ENCODE data around the gene ZNF655. TPM values are rescaled to one million over a fixed set of nuclear protein-coding genes. Genes with fewer than 3 reads are reported as not detected.

ZNF655 gene
- total and polyA plus RNA-seq, 2 of the 4 experiments (the other 2 are of a cell fraction), result 49.6 to 54.7 TPM

DNA sequence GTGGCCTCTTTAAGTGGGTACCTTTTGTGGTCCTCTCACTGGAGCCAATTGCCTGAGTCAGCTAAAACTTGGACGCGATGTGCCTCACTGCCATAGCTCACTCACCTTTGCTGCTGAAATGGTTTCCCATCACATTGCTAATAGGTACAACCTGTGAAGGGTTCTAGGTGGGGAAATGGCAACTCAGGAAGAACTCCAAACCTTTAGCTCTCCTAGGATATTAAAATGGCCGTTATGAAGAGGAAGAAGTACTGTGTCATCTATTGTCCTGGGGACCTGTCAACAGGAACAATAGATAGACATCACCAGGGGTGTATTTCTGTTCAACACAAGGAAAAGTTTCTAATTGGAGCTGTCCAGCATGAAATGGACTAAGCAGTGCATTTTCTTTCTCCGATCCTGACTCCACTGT, 1.2 kb upstream of the ZNF655 start:
- Histone ChIP-seq H3K27ac (ENCODE audit: insufficient read depth, low read length) (no peak overlapping the region), H3K9ac (ENCODE audit: low read depth, low read length) (peak overlapping the region; percentile 97; the same call in 1 of the 2 replicates), H3K4me2 (ENCODE audit: low read depth, low read length) (peak overlapping the region; percentile 85), H3K4me1 (ENCODE audit: control insufficient read depth, insufficient read depth, low read length) (peaks cover 8% of the 10 kb centered on the region), H3K23ac (ENCODE audit: low read depth, low read length) (peak overlapping the region; percentile 25; the same call in 1 of the 2 replicates), H3K14ac (replicated peaks; ENCODE audit: low read depth, low read length) (no peak overlapping the region), H2BK120ac (ENCODE audit: low read depth, low read length) (no peak overlapping the region), H3K18ac (ENCODE audit: low read depth, low read length) (no peak overlapping the region), H4K5ac (ENCODE audit: low read depth, low read length) (no peak overlapping the region), H2BK15ac (ENCODE audit: low read depth, low read length) (no peak overlapping the region), H2BK5ac (ENCODE audit: low read depth, low read length, poor library complexity, severe bottlenecking) (no peak overlapping the region), H2AK5ac (ENCODE audit: low read depth, low read length) (peak overlapping the region; percentile 77; the same call in 1 of the 2 replicates), H3K9me1 (ENCODE audit: insufficient read depth, low read length) (peaks cover 28% of the 10 kb centered on the region), H2AFZ (replicated peaks; ENCODE audit: low read length, poor library complexity) (no peak overlapping the region), H3K36me3 (ENCODE audit: control insufficient read depth, insufficient read depth, low read length) (peaks cover 23% of the 10 kb centered on the region), H3K9me3 (ENCODE audit: control insufficient read depth, insufficient read depth, low read length) (no peaks in the 10 kb centered on the region), H3K4ac (ENCODE audit: low read depth, low read length) (0 out of 2 replicates have a peak overlapping the region, but pooled peaks have one; percentile 47), H4K91ac (ENCODE audit: insufficient read depth, low read depth, low read length) (no peak overlapping the region), H3K56ac (ENCODE audit: extremely low read depth, insufficient read depth, low read length) (peak overlapping the region; percentile 98; the same call in 1 of the 2 replicates), H2BK20ac (ENCODE audit: low read depth, low read length) (no peak overlapping the region), H3K79me1 (ENCODE audit: low read depth in 1 of 2, low read length in 2 of 2) (peaks cover 36 to 74% of the 10 kb centered on the region in 2 experiments), H3K4me3 (ENCODE audit: insufficient read depth, low read depth, low read length) (peak overlapping the region; percentile 83; the same call in 1 of the 2 replicates), H4K20me1 (ENCODE audit: insufficient read depth, low read length) (no peaks in the 10 kb centered on the region), H3K27me3 (ENCODE audit: control insufficient read depth, insufficient read depth, low read length) (no peaks in the 10 kb centered on the region), H2AK9ac (replicated peaks; ENCODE audit: low read depth, low read length, poor library complexity) (no peak overlapping the region), H4K8ac (ENCODE audit: low read depth in 2 of 2, low read length in 2 of 2) (peak overlapping the region in 1 of 2 experiments; percentile 13; a peak in 3 of 4 replicates)
- WGBS, 2 experiments (ENCODE audit: extremely low coverage in 2 of 2, insufficient read length in 1 of 2), result 60% methylated on average over 1 of the region's 4 CpGs; no CpG with 5 or more reads in 1 of the 2 experiments
- dilution Hi-C loops (cut with HindIII; ENCODE audit: low sequenced_read_pairs, unreplicated experiment) (no loop called here), in situ Hi-C loops (cut with MboI; ENCODE audit: low sequenced_read_pairs) (no loop called here), intact Hi-C loops (cut with micrococcal nuclease) (loop anchor here (5.0 kb wide), 1 partner anchor 360 kb away; the partner anchor contains the start of gene TRIM4)
- DNase-seq, result peak; percentile 13
- no peak for ATAC-seq (ENCODE audit: low read depth)
- ChIA-PET POLR2A (ENCODE audit: unreplicated experiment) (no interaction called here), CTCF (no interaction called here)
- no TSS peak for BruUV-seq (replicated peaks)
- TF ChIP-seq CEBPB (IDR thresholded peaks at IDR 0.05; ENCODE audit: low read depth, low read length) (no peak), MAFK (IDR thresholded peaks at IDR 0.05; ENCODE audit: low read depth, low read length) (peak; percentile 87), POLR2A (IDR thresholded peaks at IDR 0.05; ENCODE audit: low read depth, low read length) (no peak)

Measured in IMR-90 (cell line).